H1 (cell line): ENCODE data around the gene KCNK4. TPM values are rescaled to one million over a fixed set of nuclear protein-coding genes. Genes with fewer than 3 reads are reported as not detected.

Experiments
- CTCF ChIA-PET: fragments of 300-600 bp; sonication (Branson Sonifier 250); formaldehyde crosslinking; loops from one replicate; lab custom pipeline; 2021; ENCODE audit not compliant: partially characterized antibody; lab: Charles Lee
- POLR2A ChIA-PET: fragments of 300-600 bp; sonication (Branson Sonifier 250); formaldehyde crosslinking; loops from one replicate; lab custom pipeline; 2021; ENCODE audit warnings: inconsistent platforms; ENCODE audit not compliant: partially characterized antibody; lab: Charles Lee
- DNase-seq, 2 experiments: peaks; one replicate each; pipeline versions ENCODE4 v3.0.0 to v3.0.0-alpha.2; 2010 to 2022; ENCODE audit warnings: low spot score in 2 of 2, low read depth in 1 of 2, mixed read lengths in 1 of 2
- FAIRE-seq: peaks from 2 replicates; lab custom pipeline; 2011; peaks lifted over from hg19 to GRCh38; lab: Jason Lieb, UNC
- H2AFZ ChIP-seq: 2 replicates; pipeline ENCODE4 v1.8.1; 2012; ENCODE audit warnings: low read length, inconsistent platforms
- H2AK5ac ChIP-seq: 2 replicates; pipeline ENCODE4 v1.6.1; 2013; ENCODE audit warnings: low read depth, low read length
- H2BK120ac ChIP-seq: replicated peaks from 2 replicates; pipeline ENCODE3; 2013; ENCODE audit warnings: low read depth, low read length, inconsistent platforms
- H2BK12ac ChIP-seq: 2 replicates; pipeline ENCODE4 v1.6.1; 2013; ENCODE audit warnings: low read depth, low read length
- H2BK15ac ChIP-seq: 2 replicates; pipeline ENCODE4 v1.6.1; 2013; ENCODE audit warnings: low read length
- H2BK20ac ChIP-seq: 2 replicates; pipeline ENCODE4 v1.6.1; 2013; ENCODE audit warnings: low read length
- H2BK5ac ChIP-seq: 2 replicates; pipeline ENCODE4 v1.6.1; 2013; ENCODE audit warnings: low read depth, low read length
- H3K14ac ChIP-seq: 2 replicates; pipeline ENCODE4 v1.6.1; 2013; ENCODE audit warnings: inconsistent platforms; ENCODE audit not compliant: insufficient read length
- H3K18ac ChIP-seq: 2 replicates; pipeline ENCODE4 v1.6.1; 2013; ENCODE audit warnings: low read length; ENCODE audit errors: extremely low read depth
- H3K23ac ChIP-seq: 2 replicates; pipeline ENCODE4 v1.6.1; 2013; ENCODE audit warnings: inconsistent platforms; ENCODE audit not compliant: insufficient read length
- H3K23me2 ChIP-seq: 2 replicates; pipeline ENCODE4 v1.6.1; 2013; ENCODE audit warnings: low read depth, low read length
- H3K27ac ChIP-seq: 2 replicates; pipeline ENCODE4 v1.6.1; 2011; ENCODE audit warnings: low read depth, low read length, inconsistent platforms
- H3K27me3 ChIP-seq, 4 experiments: replicated peaks in 1 of 4; 1 replicate in 1 of 4; 2 replicates in 3 of 4; pipeline versions ENCODE4 v1.6.1 to v1.8.1; 2011 to 2013; ENCODE audit warnings: low read length in 3 of 4, mild to moderate bottlenecking in 3 of 4, inconsistent platforms in 2 of 4, mixed read lengths in 2 of 4, moderate library complexity in 1 of 4; ENCODE audit not compliant: control insufficient read depth in 3 of 4, insufficient read depth in 3 of 4; ENCODE audit errors: extremely low read depth in 1 of 4
- H3K36me3 ChIP-seq, 4 experiments: 2 replicates each; pipeline versions ENCODE4 v1.6.1 to v1.8.1; 2011 to 2013; ENCODE audit warnings: mild to moderate bottlenecking in 4 of 4, low read length in 3 of 4, moderate library complexity in 2 of 4, control low read depth in 1 of 4, inconsistent platforms in 1 of 4; ENCODE audit not compliant: insufficient read depth in 4 of 4, control insufficient read depth in 2 of 4
- H3K4ac ChIP-seq: replicated peaks from 2 replicates; pipeline ENCODE3; 2013; ENCODE audit warnings: low read length, low read depth, mixed read lengths, inconsistent platforms; ENCODE audit not compliant: insufficient read length
- H3K4me1 ChIP-seq, 4 experiments: replicated peaks in 1 of 4; 1 replicate in 1 of 4; 2 replicates in 3 of 4; pipeline versions ENCODE4 v1.6.1 to v1.8.1; 2011 to 2013; ENCODE audit warnings: low read length in 3 of 4, inconsistent platforms in 2 of 4, mixed read lengths in 1 of 4; ENCODE audit not compliant: insufficient read depth in 4 of 4, control insufficient read depth in 3 of 4
- H3K4me2 ChIP-seq, 2 experiments: 2 replicates each; pipeline versions ENCODE4 v1.6.1 to v1.8.1; 2011 to 2013; ENCODE audit warnings: low read depth in 2 of 2, low read length in 2 of 2, control low read depth in 1 of 2, inconsistent platforms in 1 of 2, mild to moderate bottlenecking in 1 of 2; ENCODE audit not compliant: insufficient read depth in 1 of 2
- H3K4me3 ChIP-seq, 4 experiments: fragments of 200-600, 300-600 bp in 1 of 4; sonication (generic), shearing (Covaris generic), sonication (Bioruptor Twin) in 1 of 4; 2 replicates each; pipeline versions ENCODE4 v1.5.1 to v1.8.1; 2011 to 2016; ENCODE audit warnings: low read length in 4 of 4, low read depth in 3 of 4, control low read depth in 2 of 4, inconsistent platforms in 2 of 4, mild to moderate bottlenecking in 2 of 4, mixed read lengths in 1 of 4, moderate library complexity in 1 of 4; ENCODE audit not compliant: insufficient read depth in 2 of 4; ENCODE audit errors: extremely low read depth in 1 of 4
- H3K56ac ChIP-seq: replicated peaks from 2 replicates; pipeline ENCODE3; 2013; ENCODE audit warnings: low read depth, mild to moderate bottlenecking, mixed read lengths, low read length, inconsistent platforms; ENCODE audit not compliant: insufficient read length
- H3K79me1 ChIP-seq: 2 replicates; pipeline ENCODE4 v1.6.1; 2013; ENCODE audit warnings: low read depth, low read length, control low read depth
- H3K79me2 ChIP-seq, 2 experiments: 2 replicates each; pipeline versions ENCODE4 v1.6.1 to v1.8.1; 2012 to 2013; ENCODE audit warnings: low read length in 2 of 2, mild to moderate bottlenecking in 2 of 2, inconsistent platforms in 1 of 2; ENCODE audit not compliant: insufficient read depth in 2 of 2, control insufficient read depth in 1 of 2
- H3K9ac ChIP-seq, 4 experiments: replicated peaks in 1 of 4; 1 replicate in 1 of 4; 2 replicates in 3 of 4; pipeline versions ENCODE4 v1.6.1 to v1.8.1; 2011 to 2013; ENCODE audit warnings: low read depth in 3 of 4, low read length in 3 of 4, control low read depth in 2 of 4, mild to moderate bottlenecking in 2 of 4, moderate library complexity in 2 of 4, inconsistent platforms in 1 of 4; ENCODE audit errors: extremely low read depth in 1 of 4
- H3K9me3 ChIP-seq, 2 experiments: 2 replicates each; pipeline versions ENCODE4 v1.6.1 to v1.8.1; 2012 to 2013; ENCODE audit warnings: mild to moderate bottlenecking in 2 of 2, moderate library complexity in 2 of 2, control low read depth in 1 of 2, inconsistent platforms in 1 of 2, low read depth in 1 of 2, low read length in 1 of 2, mixed read lengths in 1 of 2; ENCODE audit not compliant: insufficient read depth in 2 of 2
- H4K20me1 ChIP-seq, 2 experiments: replicated peaks in 1 of 2; 2 replicates each; pipeline versions ENCODE3 to v1.8.1; 2011 to 2013; ENCODE audit warnings: inconsistent platforms in 2 of 2, low read length in 2 of 2, mild to moderate bottlenecking in 1 of 2; ENCODE audit not compliant: insufficient read depth in 2 of 2, control insufficient read depth in 1 of 2
- H4K5ac ChIP-seq: 2 replicates; pipeline ENCODE4 v1.6.1; 2013; ENCODE audit warnings: low read length, low read depth, mixed read lengths, inconsistent platforms; ENCODE audit not compliant: insufficient read length
- H4K8ac ChIP-seq: 2 replicates; pipeline ENCODE4 v1.8.0; 2013; ENCODE audit warnings: mild to moderate bottlenecking, moderate library complexity, low read length, inconsistent platforms; ENCODE audit not compliant: insufficient read depth; ENCODE audit errors: extremely low read depth
- H4K91ac ChIP-seq: replicated peaks from 2 replicates; pipeline ENCODE3; 2013; ENCODE audit warnings: low read length, mixed read lengths, inconsistent platforms; ENCODE audit not compliant: insufficient read length
- E2F6 ChIP-seq: IDR thresholded peaks from 2 replicates; pipeline ENCODE4 v1.6.1; 2012; ENCODE audit warnings: inconsistent platforms
- GABPA ChIP-seq: IDR thresholded peaks from 2 replicates; pipeline ENCODE4 v1.6.1; 2011; ENCODE audit warnings: mild to moderate bottlenecking, low read length, moderate library complexity, borderline replicate concordance; ENCODE audit not compliant: insufficient read depth
- KDM5A ChIP-seq: fragments of 200-600 bp; IDR thresholded peaks from 2 replicates; pipeline ENCODE4 v1.7.1; 2012; ENCODE audit warnings: mild to moderate bottlenecking, low read length, inconsistent platforms, mixed read lengths
- PHF8 ChIP-seq: fragments of 200-600 bp; sonication (generic); conservative IDR thresholded peaks from 2 replicates; pipeline ENCODE4 v1.7.1; 2012; ENCODE audit warnings: low read depth, mild to moderate bottlenecking, inconsistent platforms, low read length, moderate library complexity
- WGBS, 2 experiments: shearing (Covaris generic) in 1 of 2; methylation state at CpG; one replicate each; pipeline versions ENCODE4 v1.1.6 to v1.1.7; 2013 to 2015; ENCODE audit warnings: low lambda C conversion rate in 2 of 2, mixed read lengths in 2 of 2, inconsistent platforms in 1 of 2, low coverage in 1 of 2, missing lambda C conversion rate in 1 of 2; ENCODE audit not compliant: insufficient replicate concordance in 2 of 2, insufficient coverage in 1 of 2, insufficient read length in 1 of 2; ENCODE audit errors: extremely low coverage in 1 of 2, missing lambda C conversion rate in 1 of 2; 5-methylcytosine and 5-hydroxymethylcytosine counted together
- polyA plus RNA-seq, 7 experiments: library from polyadenylated mRNA; depleted of rRNA in 3 of 7; stranded (reverse) in 5 of 7; unstranded in 2 of 7; fragments of >200 nt in 5 of 7; fragments of 200-250 nt in 2 of 7; gene quantifications; 1 replicate in 5 of 7; 2 replicates in 1 of 7; 4 replicates in 1 of 7; pipeline versions ENCODE4 v1.2.1 to v1.2.3, GENCODE V29; 2011 to 2013; ENCODE audit warnings: missing spikeins in 2 of 7, mixed read lengths in 2 of 7
- total RNA-seq: library from RNA; stranded (reverse); fragmentation: NEBNext Ultra II Directional; extraction: Animal tissue kit (Norgen Biotek cat#: 25700); gene quantifications from 2 replicates; pipeline ENCODE4 v1.2.1, GENCODE V29; 2021

Gene KCNK4
- total and polyA plus RNA-seq, 2 of the 8 experiments (the other 6 are each of a cell fraction or from before 2014, with no cell fraction given): 0.19 TPM; not detected in 1

GRCh38 chr11:64260147-64260708, 30.9 kb upstream of the KCNK4 start:
- Histone ChIP-seq H3K36me3 (peaks cover 20 to 83% (median 41%) of the 10 kb centered on the region in 4 experiments), H3K79me1 (no peaks in the 10 kb centered on the region), H3K4me1 (no peaks in the 10 kb centered on the region; a peak in 3 of 7 replicates), H2AFZ (no peak overlapping the region), H3K4ac (no peak overlapping the region), H2BK20ac (no peak overlapping the region), H3K27me3 (no peaks in the 10 kb centered on the region), H3K18ac (no peak overlapping the region), H3K14ac (no peak overlapping the region), H2BK5ac (no peak overlapping the region), H3K23me2 (no peaks in the 10 kb centered on the region), H2BK12ac (no peak overlapping the region), H3K4me3 (no peak overlapping the region), H3K56ac (no peak overlapping the region), H3K23ac (no peak overlapping the region), H3K79me2 (no peaks in the 10 kb centered on the region), H4K20me1 (peaks cover 8 to 24% of the 10 kb centered on the region in 2 experiments), H3K9ac (no peak overlapping the region), H4K8ac (no peak overlapping the region), H2BK120ac (no peak overlapping the region), H3K9me3 (no peaks in the 10 kb centered on the region), H4K5ac (no peak overlapping the region), H2AK5ac (no peak overlapping the region), H2BK15ac (no peak overlapping the region)
- DNase-seq: no peak
- POLR2A ChIA-PET: interaction anchor here (1.2 to 7.1 kb wide), 2 partner anchors 7 to 12 kb away, joined by 3 to 101 read pairs; no protein-coding TSS in a partner anchor
- no peak for FAIRE-seq
- TF ChIP-seq E2F6: no peak
- no peak for TF ChIP-seq PHF8
- no peak for TF ChIP-seq KDM5A
- no peak for TF ChIP-seq GABPA
- TF ChIP-seq, all 59 proteins: peak for 0
- CTCF ChIA-PET: interaction anchor here (0.9 to 1.9 kb wide), 3 partner anchors 12 to 85 kb away, joined by 3 to 8 read pairs (median 5); partner anchors contain the start of gene FERMT3
- Histone ChIP-seq H4K91ac (no peak overlapping the region), H3K4me2 (no peak overlapping the region), H3K27ac (no peak overlapping the region)
- WGBS, 2 experiments: 94% methylated on average over 6 of the region's 6 CpGs; no CpG with 5 or more reads in 1 of the 2 experiments
